Measurements from ENCODE around the gene GDPD4.

Gene GDPD4

GRCh38 chr11:77322506-77322905 lies 21.0 kb upstream of the GDPD4 start:
- H3K4me3 ChIP-seq (ENCODE audit: insufficient read depth, low read length, poor library complexity, severe bottlenecking) = no peak overlapping the region
- H3K27me3 ChIP-seq (ENCODE audit: low read length) = no peaks in the 10 kb centered on the region
- H3K9me2 ChIP-seq (replicated peaks; ENCODE audit: insufficient read depth, low read length) = no peaks in the 10 kb centered on the region
- H3K9me3 ChIP-seq (ENCODE audit: insufficient read depth, low read length) = no peaks in the 10 kb centered on the region
- H3K9ac ChIP-seq (ENCODE audit: low read length) = no peak overlapping the region
- no peak overlapping the region for H2AFZ ChIP-seq (ENCODE audit: low read depth, low read length, severe bottlenecking)
- no peak overlapping the region for H3K27ac ChIP-seq (ENCODE audit: low read depth, low read length)
- no peaks in the 10 kb centered on the region for H3F3A ChIP-seq (ENCODE audit: insufficient read depth)
- H3K79me2 ChIP-seq (ENCODE audit: insufficient read depth, low read length) = no peaks in the 10 kb centered on the region
- no peaks in the 10 kb centered on the region for H3K36me3 ChIP-seq (ENCODE audit: low read length)
- H3K4me2 ChIP-seq (ENCODE audit: low read depth, low read length, poor library complexity, severe bottlenecking) = no peak overlapping the region
- no peak for TF ChIP-seq CTCF (IDR thresholded peaks at IDR 0.05; ENCODE audit: insufficient read depth, low read length, poor library complexity, severe bottlenecking)
- TF ChIP-seq EZH2phosphoT487 (conservative IDR thresholded peaks at IDR 0.05; ENCODE audit: low read length) = no peak
- H4K20me1 ChIP-seq (ENCODE audit: low read depth, low read length) = no peaks in the 10 kb centered on the region

- Histone ChIP-seq H3K4me2 (ENCODE audit: low read depth, low read length, poor library complexity, severe bottlenecking) (no peak overlapping the region), H3K27me3 (ENCODE audit: low read length) (no peaks in the 10 kb centered on the region), H3F3A (ENCODE audit: insufficient read depth) (no peaks in the 10 kb centered on the region), H3K27ac (ENCODE audit: low read depth, low read length) (no peak overlapping the region), H3K79me2 (ENCODE audit: insufficient read depth, low read length) (no peaks in the 10 kb centered on the region), H3K9ac (ENCODE audit: low read length) (no peak overlapping the region), H3K36me3 (ENCODE audit: low read length) (no peaks in the 10 kb centered on the region), H4K20me1 (ENCODE audit: low read depth, low read length) (no peaks in the 10 kb centered on the region), H3K9me2 (replicated peaks; ENCODE audit: insufficient read depth, low read length) (no peaks in the 10 kb centered on the region), H2AFZ (ENCODE audit: low read depth, low read length, severe bottlenecking) (no peak overlapping the region), H3K4me3 (ENCODE audit: insufficient read depth, low read length, poor library complexity, severe bottlenecking) (no peak overlapping the region), H3K9me3 (ENCODE audit: insufficient read depth, low read length) (no peaks in the 10 kb centered on the region)
- no peak for TF ChIP-seq CTCF (IDR thresholded peaks at IDR 0.05; ENCODE audit: insufficient read depth, low read length, poor library complexity, severe bottlenecking)
- TF ChIP-seq EZH2phosphoT487 (conservative IDR thresholded peaks at IDR 0.05; ENCODE audit: low read length) = no peak
Observed at GRCh38 chr11:77320351-77320750, 18.9 kb upstream of the GDPD4 start.

GRCh38 chr11:77318600-77318999 lies 17.1 kb upstream of the GDPD4 start:
- no peak overlapping the region for H3K4me3 ChIP-seq (ENCODE audit: insufficient read depth, low read length, poor library complexity, severe bottlenecking)
- no peaks in the 10 kb centered on the region for H3K27me3 ChIP-seq (ENCODE audit: low read length)

More at GRCh38 chr11:77318600-77318999, 17.1 kb upstream of the GDPD4 start:
- H2AFZ ChIP-seq (ENCODE audit: low read depth, low read length, severe bottlenecking) = no peak overlapping the region
- H3K9me2 ChIP-seq (replicated peaks; ENCODE audit: insufficient read depth, low read length) = no peaks in the 10 kb centered on the region
- no peaks in the 10 kb centered on the region for H3K36me3 ChIP-seq (ENCODE audit: low read length)
- H4K20me1 ChIP-seq (ENCODE audit: low read depth, low read length) = no peaks in the 10 kb centered on the region
- H3K79me2 ChIP-seq (ENCODE audit: insufficient read depth, low read length) = no peaks in the 10 kb centered on the region
- TF ChIP-seq EZH2phosphoT487 (conservative IDR thresholded peaks at IDR 0.05; ENCODE audit: low read length) (no peak), CTCF (IDR thresholded peaks at IDR 0.05; ENCODE audit: insufficient read depth, low read length, poor library complexity, severe bottlenecking) (no peak)
- H3K27ac ChIP-seq (ENCODE audit: low read depth, low read length) = no peak overlapping the region
- H3K9me3 ChIP-seq (ENCODE audit: insufficient read depth, low read length) = no peaks in the 10 kb centered on the region
- no peak overlapping the region for H3K4me2 ChIP-seq (ENCODE audit: low read depth, low read length, poor library complexity, severe bottlenecking)
- no peaks in the 10 kb centered on the region for H3F3A ChIP-seq (ENCODE audit: insufficient read depth)
- no peak overlapping the region for H3K9ac ChIP-seq (ENCODE audit: low read length)

All from SU-DHL-6 (cell line).